ENCODE data around the gene USF2. TPM values are rescaled to one million over a fixed set of nuclear protein-coding genes. Genes with fewer than 3 reads are reported as not detected.
"Not testable (repeated sequence)": the region's sequence is repeated elsewhere in the genome, so short reads cannot be mapped to it uniquely, and the experiment has no call there.

USF2 gene
- total RNA-seq, 1 donor from 2014 or later = 43.4 TPM

DNA sequence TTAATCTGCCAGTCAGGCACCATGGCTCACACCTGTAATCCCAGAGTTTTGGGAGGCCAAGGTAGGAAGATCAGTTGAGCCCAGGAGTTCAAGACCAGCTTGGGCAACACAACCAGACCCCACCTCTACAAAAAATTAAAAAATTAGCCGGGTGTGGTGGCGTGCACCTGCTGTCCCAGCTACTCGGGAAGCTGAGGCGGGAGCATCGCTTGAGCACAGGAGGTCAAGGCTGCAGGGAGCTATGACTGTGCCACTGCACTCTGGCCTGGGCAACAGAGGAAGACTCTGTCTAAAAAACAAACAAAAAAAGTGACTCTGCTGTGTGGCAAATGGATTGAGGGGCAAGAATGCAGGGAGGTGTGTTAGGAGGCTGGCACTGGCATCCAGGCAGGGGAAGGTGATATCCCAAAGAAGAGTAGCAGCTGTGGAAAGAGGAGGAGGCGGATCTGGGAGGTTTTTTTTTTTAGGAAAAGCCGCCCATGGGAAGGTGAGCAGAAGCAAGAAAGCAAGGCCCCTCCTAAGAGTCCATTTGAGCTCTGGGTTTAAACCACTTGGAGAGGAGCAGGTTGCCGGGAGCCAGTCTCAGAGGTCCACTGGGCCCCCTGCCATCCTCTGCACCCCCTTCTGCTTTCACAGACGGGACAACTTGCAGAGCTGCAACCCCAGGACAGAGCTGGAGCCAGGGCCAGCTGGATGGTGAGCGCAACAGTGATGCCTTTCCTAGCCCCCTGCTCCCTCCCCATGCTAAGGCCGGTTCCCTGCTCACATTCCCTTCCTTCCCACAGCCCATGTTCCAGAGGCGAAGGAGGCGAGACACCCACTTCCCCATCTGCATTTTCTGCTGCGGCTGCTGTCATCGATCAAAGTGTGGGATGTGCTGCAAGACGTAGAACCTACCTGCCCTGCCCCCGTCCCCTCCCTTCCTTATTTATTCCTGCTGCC, 15.7 kb downstream of the USF2 start:
- DNase-seq (ENCODE audit: low read depth, low spot score) = no peak

DNA sequence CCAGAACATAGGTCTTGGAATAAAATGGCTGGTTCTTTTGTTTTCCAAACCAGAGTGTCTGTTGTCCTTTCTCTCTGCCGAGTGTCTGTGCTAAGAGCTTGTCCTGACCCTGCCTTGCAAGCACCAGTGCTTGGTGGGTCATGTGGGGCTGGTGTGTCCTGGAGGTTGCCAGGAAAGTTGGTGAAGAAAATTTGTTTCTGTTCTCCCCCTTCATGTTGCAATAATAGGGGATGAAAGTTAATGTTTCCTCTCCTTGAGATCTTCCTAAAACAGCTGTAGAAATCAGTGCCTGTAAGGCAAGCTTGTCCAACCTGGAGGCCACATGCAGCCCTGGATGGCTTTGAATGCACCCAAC, 16.3 kb downstream of the USF2 start:
- no peak for DNase-seq (ENCODE audit: low read depth, low spot score)

DNA sequence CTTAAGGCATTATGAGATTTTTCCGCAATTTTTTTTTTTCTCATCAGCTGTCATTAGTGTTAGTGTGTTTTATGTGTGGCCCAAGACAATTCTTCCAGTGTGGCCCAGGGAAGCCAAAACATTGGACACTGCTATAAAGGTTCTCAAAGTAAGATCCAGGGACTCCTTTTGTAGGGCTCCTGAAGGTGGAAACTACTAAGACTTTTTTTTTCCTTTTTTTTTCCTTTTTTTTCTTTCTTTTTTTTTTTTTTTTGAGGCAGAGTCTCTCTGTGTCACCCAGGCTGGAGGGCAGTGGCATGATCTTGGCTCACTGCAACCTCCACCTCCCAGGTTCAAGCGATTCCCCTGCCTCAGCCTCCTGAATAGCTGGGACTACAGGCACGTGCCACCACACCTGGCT, 16.7 kb downstream of the USF2 start:
- not testable (repeated sequence) for DNase-seq (ENCODE audit: low read depth, low spot score)

DNA sequence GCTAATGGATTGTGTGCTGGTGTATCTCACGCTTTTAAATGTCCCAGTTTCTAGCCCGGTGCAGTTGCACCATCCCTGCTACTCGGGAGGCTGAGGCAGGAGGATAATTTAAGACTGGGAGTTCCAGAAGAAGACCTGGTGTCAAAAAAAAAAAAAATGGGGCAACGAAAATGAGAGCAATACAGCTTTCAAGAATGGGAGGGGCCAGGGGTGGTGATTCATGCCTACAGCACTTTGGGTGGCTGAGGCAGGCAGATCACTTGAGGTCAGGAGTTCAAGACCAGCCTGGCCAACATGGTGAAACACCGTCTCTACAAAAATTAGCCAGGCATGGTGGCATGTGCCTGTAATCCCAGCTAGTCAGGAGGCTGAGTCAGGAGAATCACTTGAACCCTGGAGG, 17.3 kb downstream of the USF2 start:
- not testable (repeated sequence) for DNase-seq (ENCODE audit: low read depth, low spot score)

DNA sequence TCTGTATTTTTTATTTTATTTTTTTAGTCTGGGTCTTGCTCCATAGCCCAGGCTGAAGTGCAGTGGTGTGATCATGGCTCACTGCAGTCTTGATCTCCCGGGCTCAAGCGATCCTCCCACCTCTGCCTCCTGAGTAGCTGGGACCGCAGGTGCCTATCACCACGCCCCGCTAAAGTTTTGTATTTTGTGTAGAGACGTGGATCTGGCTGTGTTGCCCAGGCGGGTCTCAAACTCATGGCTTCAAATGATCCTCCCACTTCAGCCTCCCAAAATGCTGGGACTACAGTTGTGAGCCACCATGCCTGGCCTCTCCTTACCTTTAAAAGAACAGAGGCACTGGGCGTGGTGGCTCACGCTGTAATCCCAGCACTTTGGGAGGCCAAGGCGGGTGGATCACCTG, 19.0 kb downstream of the USF2 start:
- DNase-seq (ENCODE audit: low read depth, low spot score) = no peak

DNA sequence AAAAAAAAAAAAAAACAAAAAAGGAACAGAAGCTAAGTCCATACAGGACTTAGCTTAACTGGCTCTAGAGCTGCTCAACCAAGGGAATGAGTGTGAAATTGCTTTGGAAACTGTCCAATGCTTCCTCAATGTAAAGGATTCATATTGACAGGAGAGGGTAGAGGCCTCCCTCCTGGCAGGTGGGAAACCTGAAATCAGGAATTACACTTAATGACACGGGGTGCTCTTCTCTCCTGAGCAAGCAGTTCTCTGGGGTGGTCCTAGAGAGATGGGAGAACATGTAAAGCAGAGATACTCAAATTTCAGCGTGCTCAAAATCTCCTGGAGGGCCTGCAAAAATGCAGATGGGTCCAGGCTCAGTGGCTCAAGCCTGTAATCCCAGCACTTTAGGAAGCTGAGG, 19.6 kb downstream of the USF2 start:
- DNase-seq (ENCODE audit: low read depth, low spot score) = no peak

DNA sequence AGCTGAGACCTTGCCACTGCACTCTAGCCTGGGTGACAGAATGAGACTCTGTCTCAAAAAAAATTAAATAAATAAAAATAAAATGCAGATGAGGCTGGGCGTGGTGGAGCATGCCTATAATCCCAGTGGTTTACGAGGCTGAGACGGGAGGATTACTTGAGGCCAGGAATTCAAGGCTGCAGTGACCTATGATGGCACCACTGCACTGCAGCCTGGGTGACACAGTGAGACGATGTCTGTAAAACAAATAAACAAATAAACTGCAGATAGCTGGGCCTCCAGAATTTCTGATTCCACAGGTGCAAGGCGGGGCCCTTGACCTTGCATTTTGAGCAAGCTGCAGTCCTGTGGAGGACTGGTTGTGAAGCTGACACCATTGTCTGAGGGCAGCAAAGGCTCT, 20.1 kb downstream of the USF2 start:
- DNase-seq (ENCODE audit: low read depth, low spot score) = no peak

DNA sequence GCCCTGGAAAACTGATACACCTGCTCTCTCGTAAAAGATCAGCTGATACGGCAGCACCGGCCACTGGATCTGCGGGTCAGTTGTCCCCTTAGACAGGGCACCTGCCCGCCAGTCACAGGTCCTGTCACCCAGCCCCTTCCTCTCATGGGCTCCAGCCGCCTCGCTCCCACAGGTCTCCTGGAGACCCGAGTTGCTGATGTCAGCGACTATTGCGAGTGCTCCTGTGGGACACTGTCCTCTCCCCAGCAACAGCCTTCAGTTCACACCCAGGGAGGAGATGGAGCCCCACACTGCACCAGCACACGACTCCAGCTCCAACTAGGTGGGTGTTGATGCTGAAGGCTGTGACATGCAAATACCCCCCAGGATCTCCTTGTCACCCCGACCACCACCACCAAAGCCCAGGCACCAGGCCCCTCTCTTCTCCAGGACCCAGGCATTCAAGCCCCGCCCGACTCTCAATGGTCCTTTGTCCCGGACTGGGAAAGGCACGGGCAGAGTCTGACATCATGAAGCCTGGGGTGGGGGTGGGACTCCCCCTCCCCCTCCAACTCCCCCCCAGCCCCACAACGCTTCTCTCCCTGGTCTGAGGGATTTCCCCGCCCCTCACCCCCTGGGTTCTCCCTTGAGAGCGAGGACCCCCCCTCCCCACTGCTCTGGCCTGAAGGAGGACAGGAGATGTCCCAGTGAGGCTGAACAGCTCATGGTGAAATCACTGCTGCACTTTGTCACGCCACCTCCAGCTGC, 21.8 kb downstream of the USF2 start:
- no peak for DNase-seq (ENCODE audit: low read depth, low spot score)

DNA sequence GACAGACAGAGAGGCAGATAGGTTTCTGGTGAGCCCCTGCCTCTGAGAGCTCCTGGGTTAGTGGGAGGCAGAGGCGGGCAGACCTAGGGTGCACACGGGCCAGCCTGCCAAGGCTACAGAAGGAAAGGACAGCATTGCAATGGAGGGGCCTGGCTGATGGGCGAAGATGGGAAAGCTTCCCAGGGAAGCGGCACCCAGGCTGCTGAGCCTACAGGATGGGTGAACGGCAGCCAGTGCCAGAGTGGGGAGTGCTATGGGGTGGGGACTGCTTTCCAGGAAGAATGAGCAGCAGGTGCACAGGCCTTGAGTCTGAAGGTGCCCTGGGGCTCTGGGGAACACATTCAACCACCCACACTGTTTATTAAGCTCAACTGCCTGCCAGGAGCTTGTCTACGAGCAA, 22.5 kb downstream of the USF2 start:
- no peak for DNase-seq (ENCODE audit: low read depth, low spot score)

DNA sequence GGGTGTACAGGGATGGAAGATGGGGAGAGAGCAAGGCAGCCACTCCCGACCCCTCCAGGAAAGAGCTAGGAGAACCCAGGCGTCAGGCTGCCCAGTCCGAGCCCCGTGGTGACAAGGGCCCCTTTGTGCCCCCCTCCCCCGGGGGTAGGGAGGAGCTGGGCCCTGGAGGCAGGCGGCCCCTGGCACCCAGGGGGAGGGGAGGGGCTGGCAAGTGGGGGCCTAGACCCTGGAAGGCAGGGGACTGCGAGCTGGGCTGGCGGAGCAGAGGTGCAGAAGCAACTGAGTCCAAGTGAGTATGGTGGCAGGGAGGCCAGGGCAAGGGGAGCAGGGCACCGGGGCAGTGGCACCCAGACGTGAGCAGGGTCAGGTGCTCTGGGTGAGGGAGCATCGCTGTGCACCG, 23.2 kb downstream of the USF2 start, which contains the start of gene MAG:
TSS of gene MAG (plus strand) at position 246 of the 400 bp plus-strand sequence. CDS start 3,248 bp downstream, outside the sequence.
- DNase-seq (ENCODE audit: low read depth, low spot score) = no peak

DNA sequence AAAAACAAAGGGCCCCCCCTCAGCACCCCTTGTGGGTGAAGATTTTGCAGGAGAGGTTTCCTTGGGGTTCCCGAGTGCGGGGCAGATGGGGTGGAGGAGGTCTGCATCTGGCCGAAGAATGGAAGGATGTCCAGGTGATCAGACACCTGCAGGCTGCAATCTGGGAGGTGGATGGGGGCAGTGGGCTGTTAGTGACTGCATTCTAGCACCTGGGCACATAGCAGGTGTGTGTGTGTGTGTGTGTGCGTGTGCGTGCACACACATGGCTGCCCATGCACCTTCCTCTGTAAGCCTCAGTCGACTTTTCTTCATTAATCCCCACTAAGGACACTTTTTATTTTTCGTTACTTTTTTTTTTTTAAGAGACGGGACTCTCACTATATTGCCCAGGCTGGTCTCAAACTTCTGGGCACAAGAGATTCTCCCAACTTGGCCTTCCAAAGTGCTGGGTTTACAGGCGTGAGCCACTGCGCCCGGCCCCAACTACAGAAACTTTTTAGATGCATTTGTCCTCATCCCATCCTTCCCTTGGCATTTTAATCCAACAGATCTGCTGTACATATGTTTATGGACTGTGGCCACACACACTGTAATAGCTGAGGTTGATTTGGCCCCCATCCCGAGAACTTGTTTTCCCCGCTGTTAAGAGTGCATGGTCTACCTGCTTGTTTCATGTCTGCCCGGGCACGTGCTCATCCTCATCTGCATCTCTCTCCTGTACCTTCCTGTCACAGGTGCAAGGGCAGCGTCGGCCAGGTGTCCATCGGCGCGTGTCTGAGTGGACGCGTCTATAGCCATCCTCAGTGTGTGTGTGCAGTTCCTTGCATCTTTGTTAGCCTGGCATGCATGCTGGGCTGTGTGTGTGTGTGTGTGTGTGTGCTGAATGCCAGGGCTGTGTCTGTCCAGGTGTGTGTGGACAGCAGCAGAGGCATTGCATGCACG, 23.9 kb downstream of the USF2 start:
- no peak for DNase-seq (ENCODE audit: low read depth, low spot score)

DNA sequence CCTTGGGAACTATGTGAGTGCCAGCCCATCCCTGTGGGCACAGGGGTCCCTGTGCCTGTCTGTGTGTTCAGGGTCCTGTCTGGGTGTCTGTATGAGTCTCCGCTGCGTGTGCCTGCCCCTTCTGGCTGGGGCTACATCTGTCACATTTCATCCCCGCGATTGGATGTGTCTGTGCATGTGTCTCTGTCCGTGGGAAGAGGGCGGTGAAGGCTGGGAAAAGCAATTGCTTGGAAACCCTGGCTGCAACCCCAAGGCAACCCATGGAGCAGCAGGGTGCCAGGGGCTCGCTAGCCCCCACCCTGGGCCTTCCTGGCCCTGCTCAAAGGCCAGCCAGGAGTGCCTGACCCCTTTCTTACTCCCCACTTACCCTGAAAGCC, 24.6 kb downstream of the USF2 start:
- no peak for DNase-seq (ENCODE audit: low read depth, low spot score)

DNA sequence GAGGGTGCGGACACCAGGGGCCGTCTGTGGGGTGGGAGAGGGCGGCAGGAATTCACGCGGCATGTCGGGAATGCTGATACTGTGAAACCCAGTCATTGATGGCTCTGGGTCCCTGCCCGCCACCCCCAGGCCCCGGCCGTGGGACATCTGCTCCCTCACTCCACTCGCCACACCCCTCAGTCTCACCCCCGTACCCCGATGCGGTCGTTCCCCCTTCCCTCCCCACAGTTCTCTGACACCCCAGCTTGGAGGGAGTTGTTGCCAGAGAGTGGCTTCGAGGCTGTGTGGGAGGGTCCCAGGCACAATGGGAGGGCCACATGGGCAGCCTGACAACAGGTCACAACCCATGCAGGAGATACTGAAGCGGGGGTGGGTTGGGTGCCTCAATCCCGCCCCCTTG, 25.0 kb downstream of the USF2 start:
- DNase-seq (ENCODE audit: low read depth, low spot score) = no peak

DNA sequence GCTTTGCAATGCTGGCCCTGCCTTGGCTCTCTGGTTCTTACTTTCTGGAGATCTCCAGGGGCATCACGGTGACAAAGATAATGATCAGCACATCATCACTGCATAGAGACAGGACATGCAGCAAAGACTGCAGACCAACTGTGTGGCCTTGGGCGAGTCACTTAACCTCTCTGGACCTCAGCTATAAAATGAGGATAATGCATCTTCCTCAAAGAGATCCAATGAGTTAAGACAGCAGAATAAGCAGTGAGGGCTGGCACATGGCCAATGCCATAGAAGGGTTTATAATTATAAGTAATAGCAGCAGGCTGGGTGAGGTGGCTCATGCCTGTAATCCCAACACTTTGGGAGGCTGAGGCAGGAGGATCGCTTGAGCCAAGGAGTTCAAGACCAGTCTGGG, 25.6 kb downstream of the USF2 start:
- DNase-seq (ENCODE audit: low read depth, low spot score) = no peak

DNA sequence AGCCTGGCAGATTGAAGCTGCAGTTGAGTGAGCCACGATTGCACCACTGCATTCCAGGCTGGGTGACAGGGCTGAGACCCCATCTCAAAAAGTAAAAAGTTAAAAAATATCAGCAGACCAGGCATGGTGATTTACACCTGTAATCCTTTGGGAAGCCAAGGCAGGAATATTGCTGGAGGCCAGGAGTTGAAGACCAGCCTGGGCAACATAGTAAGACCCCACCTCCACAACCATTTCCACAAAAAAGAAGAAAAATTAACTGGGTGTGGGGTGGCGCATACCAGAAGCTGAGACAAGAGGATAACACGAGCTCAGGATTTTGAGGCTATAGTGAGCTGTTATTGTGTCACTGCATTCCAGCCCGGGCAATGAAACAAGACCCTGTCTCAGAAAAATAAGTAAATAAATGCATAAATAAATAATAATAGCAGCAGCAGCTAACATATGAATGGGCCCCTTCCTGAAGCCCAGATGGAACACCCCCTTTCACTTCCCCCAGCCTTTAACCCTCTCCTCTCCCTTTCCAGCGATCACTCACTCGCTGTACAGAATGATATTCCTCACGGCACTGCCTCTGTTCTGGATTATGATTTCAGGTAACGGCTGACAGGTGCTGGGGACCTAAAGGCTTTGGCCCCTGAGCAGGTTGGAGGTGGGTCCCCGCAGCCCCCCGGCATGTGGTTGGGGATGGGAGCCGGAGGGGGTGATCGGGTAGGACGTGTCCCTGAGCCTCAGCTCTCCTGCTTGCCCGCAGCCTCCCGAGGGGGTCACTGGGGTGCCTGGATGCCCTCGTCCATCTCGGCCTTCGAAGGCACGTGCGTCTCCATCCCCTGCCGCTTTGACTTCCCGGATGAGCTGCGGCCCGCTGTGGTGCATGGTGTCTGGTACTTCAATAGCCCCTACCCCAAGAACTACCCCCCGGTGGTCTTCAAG, 26.4 kb downstream of the USF2 start:
- no peak for DNase-seq (ENCODE audit: low read depth, low spot score)

DNA sequence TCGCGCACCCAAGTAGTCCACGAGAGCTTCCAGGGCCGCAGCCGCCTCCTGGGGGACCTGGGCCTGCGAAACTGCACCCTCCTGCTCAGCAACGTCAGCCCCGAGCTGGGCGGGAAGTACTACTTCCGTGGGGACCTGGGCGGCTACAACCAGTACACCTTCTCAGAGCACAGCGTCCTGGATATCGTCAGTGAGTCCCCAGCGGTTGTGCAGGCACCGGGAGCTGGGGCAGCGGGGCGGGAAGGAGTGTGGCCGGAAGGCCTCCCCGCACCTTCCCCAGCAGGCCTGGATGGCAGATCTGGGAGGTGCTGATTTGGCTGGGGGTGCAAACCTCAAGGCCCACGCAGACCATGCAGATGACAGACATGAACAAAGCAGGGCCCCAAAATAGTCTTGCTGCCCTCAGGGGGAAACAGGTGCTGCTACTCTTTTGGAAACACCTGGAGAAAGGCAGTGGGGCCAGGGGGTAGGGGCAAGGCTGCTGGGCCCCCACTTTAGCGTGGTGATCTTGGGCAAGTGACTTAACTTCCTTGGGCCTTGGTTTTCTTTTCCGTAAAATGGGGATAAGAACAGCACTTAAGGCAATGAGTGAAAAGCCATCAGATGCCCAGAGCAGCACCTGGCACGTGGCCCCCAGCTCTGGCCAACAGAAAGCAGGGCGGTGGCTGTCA, 27.2 kb downstream of the USF2 start:
- DNase-seq (ENCODE audit: low read depth, low spot score) = no peak

DNA sequence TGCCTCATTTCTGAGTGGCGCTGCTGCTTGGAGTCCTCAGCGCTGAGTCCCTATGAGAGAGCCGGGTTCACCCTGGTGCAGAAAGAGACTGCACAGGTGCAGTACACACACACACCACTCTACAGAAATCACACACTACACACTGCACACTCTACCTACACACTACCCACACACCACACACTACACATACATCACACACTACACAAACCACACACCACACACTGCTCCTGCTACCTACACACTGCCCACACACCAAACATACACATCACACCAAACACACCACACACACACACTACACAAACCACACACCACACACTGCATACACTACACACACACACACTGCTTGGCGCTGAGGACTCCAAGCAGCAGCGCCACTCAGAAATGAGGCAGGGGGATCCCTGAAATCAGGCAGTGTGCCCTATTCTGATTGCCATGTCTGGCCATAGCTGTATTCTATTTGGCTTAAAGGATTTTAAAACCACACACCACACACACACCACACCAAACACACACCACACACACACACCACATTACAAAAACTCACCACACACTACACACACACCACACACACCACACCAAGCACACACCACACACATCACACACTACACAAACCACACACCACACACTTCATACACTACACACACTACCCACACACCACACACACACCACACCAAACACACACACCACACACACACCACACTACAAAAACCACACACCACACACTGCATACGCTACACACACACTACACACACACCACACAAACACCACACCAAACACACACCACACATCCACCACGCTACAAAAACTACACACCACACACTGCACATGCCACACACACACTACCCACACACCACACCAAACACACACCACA, 28.1 kb downstream of the USF2 start:
- no peak for DNase-seq (ENCODE audit: low read depth, low spot score)

DNA sequence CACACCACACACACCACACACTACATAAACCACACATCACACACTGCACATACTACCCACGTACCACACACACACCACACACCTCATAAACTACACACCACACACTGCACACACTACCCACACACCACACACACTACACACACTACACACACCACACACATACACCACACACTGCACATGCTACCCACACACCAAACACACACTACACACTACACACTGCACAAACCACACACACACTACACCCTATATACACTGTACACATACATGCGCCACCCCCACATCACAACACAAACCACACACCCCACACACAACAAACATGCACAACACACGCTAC, 28.7 kb downstream of the USF2 start:
- DNase-seq (ENCODE audit: low read depth, low spot score) = no peak

DNA sequence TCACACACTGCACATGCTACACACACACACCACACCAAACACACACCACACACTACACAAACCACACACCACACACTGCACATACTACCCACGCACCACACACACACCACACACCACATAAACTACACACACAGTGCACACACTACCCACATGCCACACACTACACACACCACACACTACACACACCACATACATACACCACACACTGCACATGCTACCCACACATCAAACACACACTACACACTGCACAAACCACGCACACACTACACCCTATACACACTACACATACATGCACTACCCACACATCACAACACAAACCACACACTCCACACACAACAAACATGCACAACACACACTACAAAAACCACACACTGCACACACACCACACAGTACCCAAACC, 29.2 kb downstream of the USF2 start:
- no peak for DNase-seq (ENCODE audit: low read depth, low spot score)
